GM23338 (cell line): ENCODE measurements around the gene FBXW2. TPM values are rescaled to one million over a fixed set of nuclear protein-coding genes. Genes with fewer than 3 reads are reported as not detected.

Experiments
- ATAC-seq: fragments of 200-7000 bp; cut with Tn5 transposase; 3 replicates; pipeline ENCODE4 v1.9.1; 2020
- DNase-seq: peaks from one replicate; pipeline ENCODE4 v3.0.0-alpha.2; 2015; ENCODE audit warnings: low spot score
- H2AFZ ChIP-seq: fragments of 200-600 bp; sonication (generic); 2 replicates; pipeline ENCODE4 v1.8.0; 2016; ENCODE audit warnings: antibody characterized with exemption, mild to moderate bottlenecking, moderate library complexity
- H3F3A ChIP-seq: fragments of 200-600 bp; sonication (generic); replicated peaks from 2 replicates; pipeline ENCODE4 v1.8.0; 2017; ENCODE audit warnings: antibody characterized with exemption, mixed run types, low read depth
- H3K27ac ChIP-seq: fragments of 200-600 bp; sonication (generic); 2 replicates; pipeline ENCODE4 v1.6.1; 2016; ENCODE audit warnings: low read depth
- H3K27me3 ChIP-seq: fragments of 200-600 bp; sonication (generic); 2 replicates; pipeline ENCODE4 v1.8.0; 2016; ENCODE audit warnings: mild to moderate bottlenecking, mixed run types, moderate library complexity; ENCODE audit not compliant: insufficient read depth
- H3K36me3 ChIP-seq: fragments of 200-600 bp; sonication (generic); 2 replicates; pipeline ENCODE4 v1.8.0; 2016; ENCODE audit warnings: mild to moderate bottlenecking; ENCODE audit not compliant: insufficient read depth
- H3K4me1 ChIP-seq: fragments of 200-600 bp; sonication (generic); 2 replicates; pipeline ENCODE4 v1.8.0; 2016; ENCODE audit warnings: mild to moderate bottlenecking, moderate library complexity; ENCODE audit not compliant: insufficient read depth
- H3K4me2 ChIP-seq: fragments of 200-600 bp; sonication (generic); 2 replicates; pipeline ENCODE4 v1.7.1; 2017; ENCODE audit warnings: mixed run types
- H3K4me3 ChIP-seq: fragments of 200-600 bp; sonication (generic); 2 replicates; pipeline ENCODE4 v1.6.1; 2016; ENCODE audit warnings: mixed run types
- H3K79me2 ChIP-seq: fragments of 200-600 bp; sonication (generic); replicated peaks from 2 replicates; pipeline ENCODE4 v1.8.0; 2017; ENCODE audit warnings: mild to moderate bottlenecking; ENCODE audit not compliant: insufficient read depth
- H3K9me2 ChIP-seq: fragments of 200-600 bp; sonication (generic); 2 replicates; pipeline ENCODE4 v1.8.0; 2017; ENCODE audit not compliant: insufficient read depth
- H4K20me1 ChIP-seq: fragments of 200-600 bp; sonication (generic); replicated peaks from 2 replicates; pipeline ENCODE4 v1.8.0; 2017; ENCODE audit warnings: mild to moderate bottlenecking; ENCODE audit not compliant: insufficient read depth
- H3K27ac Mint-ChIP-seq: 2 replicates; pipeline ENCODE4 v1.8.0; 2020; ENCODE audit warnings: inconsistent platforms, mild to moderate bottlenecking, moderate library complexity, mixed read lengths
- H3K27me3 Mint-ChIP-seq: 3 replicates; pipeline ENCODE4 v1.8.0; 2022; ENCODE audit warnings: low read depth, mild to moderate bottlenecking, moderate library complexity, mixed read lengths, inconsistent platforms; ENCODE audit not compliant: insufficient read depth, poor library complexity
- H3K36me3 Mint-ChIP-seq: 3 replicates; pipeline ENCODE4 v1.8.0; 2021; ENCODE audit warnings: low read depth, mild to moderate bottlenecking, inconsistent platforms, moderate library complexity, mixed read lengths
- H3K4me1 Mint-ChIP-seq: 3 replicates; pipeline ENCODE4 v1.8.0; 2020; ENCODE audit warnings: mild to moderate bottlenecking, inconsistent platforms, mixed read lengths
- H3K4me3 Mint-ChIP-seq: 3 replicates; pipeline ENCODE4 v1.8.0; 2021; ENCODE audit warnings: moderate library complexity, mild to moderate bottlenecking, inconsistent platforms, mixed read lengths
- H3K9me3 Mint-ChIP-seq: 3 replicates; pipeline ENCODE4 v1.8.0; 2020; ENCODE audit warnings: moderate library complexity, mild to moderate bottlenecking, inconsistent platforms, mixed read lengths
- CREB1 ChIP-seq: fragments of 250-450 bp; sonication (Bioruptor Pico); IDR thresholded peaks from 2 replicates; pipeline ENCODE4 v1.5.0; 2020; ENCODE audit warnings: low read depth, mild to moderate bottlenecking, moderate library complexity
- CTCF ChIP-seq, 2 experiments: fragments of 200-600 bp in 1 of 2; sonication (generic) in 1 of 2; conservative IDR thresholded peaks; 2 replicates each; pipeline versions ENCODE4 v1.5.1 to v1.6.1; 2016 to 2017; ENCODE audit warnings: antibody characterized with exemption in 2 of 2, low read depth in 2 of 2, mild to moderate bottlenecking in 2 of 2, moderate library complexity in 1 of 2
- ETS1 ChIP-seq: IDR thresholded peaks from 2 replicates; pipeline ENCODE4 v1.6.1; 2016; ENCODE audit warnings: antibody characterized with exemption
- EZH2 ChIP-seq: fragments of 200-600 bp; sonication (generic); IDR thresholded peaks from one replicate; pipeline ENCODE4 v1.8.0; 2017; ENCODE audit warnings: antibody characterized with exemption, mild to moderate bottlenecking, low read depth; ENCODE audit not compliant: unreplicated experiment
- EZH2phosphoT487 ChIP-seq: fragments of 200-600 bp; sonication (generic); IDR thresholded peaks from one replicate; pipeline ENCODE4 v1.8.1; 2018; ENCODE audit warnings: antibody characterized with exemption; ENCODE audit not compliant: unreplicated experiment
- JUNB ChIP-seq: IDR thresholded peaks from one replicate; pipeline ENCODE4 v1.6.1; 2016; ENCODE audit warnings: antibody characterized with exemption; ENCODE audit not compliant: unreplicated experiment
- NANOG ChIP-seq: IDR thresholded peaks from 2 replicates; pipeline ENCODE4 v1.6.1; 2016; ENCODE audit warnings: antibody characterized with exemption, borderline replicate concordance
- POLR2AphosphoS5 ChIP-seq: IDR thresholded peaks from 2 replicates; pipeline ENCODE4 v1.6.1; 2016; ENCODE audit warnings: antibody characterized with exemption, low read depth
- REST ChIP-seq: IDR thresholded peaks from one replicate; pipeline ENCODE4 v1.6.1; 2018; ENCODE audit warnings: antibody characterized with exemption; ENCODE audit not compliant: unreplicated experiment
- STAT1 ChIP-seq: IDR thresholded peaks from one replicate; pipeline ENCODE4 v1.6.1; 2016; ENCODE audit warnings: antibody characterized with exemption; ENCODE audit not compliant: unreplicated experiment
- ZNF114 ChIP-seq: fragments of 250-450 bp; sonication (Bioruptor Pico); IDR thresholded peaks from 2 replicates; pipeline ENCODE4 v1.5.0; 2020; ENCODE audit warnings: mild to moderate bottlenecking, moderate library complexity
- ZNF331 ChIP-seq: fragments of 250-450 bp; sonication (Bioruptor Pico); IDR thresholded peaks from 2 replicates; pipeline ENCODE4 v1.5.0; 2020; ENCODE audit warnings: low read depth, mild to moderate bottlenecking, moderate library complexity
- ZNF462 ChIP-seq: fragments of 250-450 bp; sonication (Bioruptor Pico); IDR thresholded peaks from 2 replicates; pipeline ENCODE4 v1.5.0; 2020; ENCODE audit warnings: mild to moderate bottlenecking, moderate library complexity
- polyA plus RNA-seq: library from polyadenylated mRNA; unstranded; fragments of >200 nt; fragmentation: Nextera tagmentation; extraction: Ambion mirVana; gene quantifications from 2 replicates; pipeline ENCODE4 v1.2.1, GENCODE V29; 2016
- total RNA-seq: library from RNA; depleted of rRNA; stranded (reverse); fragments of >200 nt; shearing (Covaris generic); gene quantifications from 2 replicates; pipeline ENCODE4 v1.2.3, GENCODE V29; 2014

The FBXW2 gene
- total and polyA plus RNA-seq, 2 experiments from 2014 or later: 10.0 to 55.2 TPM

- Histone ChIP-seq H3F3A (0 out of 2 replicates have a peak, but pooled peaks cover 4% of the 10 kb centered on the region), H3K4me3 (no peak overlapping the region), H3K4me1 (peaks cover 10% of the 10 kb centered on the region), H3K79me2 (0 out of 2 replicates have a peak, but pooled peaks cover 5% of the 10 kb centered on the region), H4K20me1 (peaks cover 9% of the 10 kb centered on the region), H3K36me3 (no peaks in the 10 kb centered on the region), H2AFZ (no peak overlapping the region), H3K27ac (no peak overlapping the region), H3K9me2 (no peaks in the 10 kb centered on the region), H3K27me3 (peaks cover 29% of the 10 kb centered on the region), H3K4me2 (no peak overlapping the region)
- ATAC-seq: no peak
- peaks cover 23% of the 10 kb centered on the region for H3K27me3 Mint-ChIP-seq
- no peaks in the 10 kb centered on the region for H3K9me3 Mint-ChIP-seq
- H3K4me1 Mint-ChIP-seq: peaks cover 18% of the 10 kb centered on the region
- TF ChIP-seq POLR2AphosphoS5 (no peak), ZNF114 (CRISPR knock-in tag) (no peak), CTCF (conservative IDR thresholded peaks at IDR 0.05; ENCODE audit: low read depth in 2 of 2) (no peak), REST (no peak), ZNF331 (CRISPR knock-in tag) (no peak), EZH2phosphoT487 (no peak), NANOG (no peak), CREB1 (CRISPR knock-in tag) (no peak), EZH2 (no peak), STAT1 (no peak), ETS1 (no peak), ZNF462 (no peak), JUNB (no peak)
- H3K4me3 Mint-ChIP-seq: no peak overlapping the region
- no peaks in the 10 kb centered on the region for H3K36me3 Mint-ChIP-seq
- no peak for DNase-seq
- no peak overlapping the region for H3K27ac Mint-ChIP-seq
These were observed 81.9 kb downstream of the FBXW2 start for GRCh38 chr9:120711354-120711753.
